H9 (cell line): ENCODE measurements around the gene PITPNB. TPM values are rescaled to one million over a fixed set of nuclear protein-coding genes. Genes with fewer than 3 reads are reported as not detected.
A peak's percentile ranks its signal among the peaks of the same experiment; 100 is the strongest.

Source experiments
- DNase-seq: peaks from one replicate; pipeline ENCODE4 v3.0.0-alpha.2; 2017
- H2AFZ ChIP-seq: one replicate; pipeline ENCODE4 v1.6.1; 2013; ENCODE audit warnings: mild to moderate bottlenecking, low read length, control low read depth, moderate library complexity
- H2AK5ac ChIP-seq: 2 replicates; pipeline ENCODE4 v1.6.1; 2013; ENCODE audit warnings: low read length, control low read depth, mixed read lengths; ENCODE audit not compliant: insufficient read length
- H2BK120ac ChIP-seq: one replicate; pipeline ENCODE4 v1.6.1; 2013; ENCODE audit warnings: low read depth, mild to moderate bottlenecking, low read length, control low read depth, inconsistent platforms; ENCODE audit not compliant: poor library complexity, severe bottlenecking
- H2BK12ac ChIP-seq: 2 replicates; pipeline ENCODE4 v1.6.1; 2013; ENCODE audit warnings: low read length, control low read depth, mixed read lengths, low read depth; ENCODE audit not compliant: insufficient read length
- H2BK15ac ChIP-seq: 2 replicates; pipeline ENCODE4 v1.6.1; 2013; ENCODE audit warnings: low read depth, low read length, control low read depth
- H2BK20ac ChIP-seq: one replicate; pipeline ENCODE4 v1.6.1; 2013; ENCODE audit warnings: low read depth, mild to moderate bottlenecking, low read length, control low read depth, inconsistent platforms; ENCODE audit not compliant: poor library complexity, severe bottlenecking
- H2BK5ac ChIP-seq: 2 replicates; pipeline ENCODE4 v1.6.1; 2013; ENCODE audit warnings: low read length, control low read depth, mixed read lengths; ENCODE audit not compliant: insufficient read length
- H3K14ac ChIP-seq: 2 replicates; pipeline ENCODE4 v1.6.1; 2013; ENCODE audit warnings: low read length, control low read depth; ENCODE audit not compliant: insufficient read depth
- H3K18ac ChIP-seq: 2 replicates; pipeline ENCODE4 v1.6.1; 2013; ENCODE audit warnings: low read depth, mild to moderate bottlenecking, mixed read lengths, low read length, control low read depth; ENCODE audit not compliant: insufficient read length
- H3K23ac ChIP-seq: 2 replicates; pipeline ENCODE4 v1.6.1; 2013; ENCODE audit warnings: low read length, control low read depth, mixed read lengths, low read depth; ENCODE audit not compliant: insufficient read length
- H3K23me2 ChIP-seq: 2 replicates; pipeline ENCODE4 v1.6.1; 2013; ENCODE audit warnings: low read depth, mild to moderate bottlenecking, mixed read lengths, low read length, control low read depth; ENCODE audit not compliant: insufficient read length, poor library complexity, severe bottlenecking
- H3K27ac ChIP-seq: 2 replicates; pipeline ENCODE4 v1.5.1; 2013; ENCODE audit warnings: low read length, control low read depth, mixed read lengths, low read depth; ENCODE audit not compliant: insufficient read length
- H3K27me3 ChIP-seq: 2 replicates; pipeline ENCODE4 v1.6.1; 2013; ENCODE audit warnings: low read length, control low read depth, inconsistent platforms; ENCODE audit not compliant: insufficient read depth
- H3K4ac ChIP-seq: 2 replicates; pipeline ENCODE4 v1.6.1; 2013; ENCODE audit warnings: low read depth, mild to moderate bottlenecking, control low read depth, inconsistent platforms, low read length, moderate library complexity
- H3K4me1 ChIP-seq: 2 replicates; pipeline ENCODE4 v1.6.1; 2013; ENCODE audit warnings: low read length, control low read depth, inconsistent platforms; ENCODE audit not compliant: insufficient read depth
- H3K4me2 ChIP-seq: 2 replicates; pipeline ENCODE4 v1.6.1; 2013; ENCODE audit warnings: low read length, control low read depth, mixed read lengths; ENCODE audit not compliant: insufficient read length, insufficient read depth
- H3K56ac ChIP-seq: 2 replicates; pipeline ENCODE4 v1.6.1; 2013; ENCODE audit warnings: low read depth, mild to moderate bottlenecking, mixed read lengths, low read length, control low read depth; ENCODE audit not compliant: insufficient read length
- H3K79me1 ChIP-seq: 2 replicates; pipeline ENCODE4 v1.6.1; 2013; ENCODE audit warnings: low read depth, mild to moderate bottlenecking, moderate library complexity, low read length, control low read depth, inconsistent platforms; ENCODE audit not compliant: insufficient read depth, poor library complexity, severe bottlenecking
- H3K79me2 ChIP-seq: 2 replicates; pipeline ENCODE4 v1.6.1; 2013; ENCODE audit warnings: low read length, control low read depth, inconsistent platforms; ENCODE audit not compliant: insufficient read depth
- H3K9ac ChIP-seq: 2 replicates; pipeline ENCODE4 v1.6.1; 2013; ENCODE audit warnings: low read length, control low read depth, mixed read lengths; ENCODE audit not compliant: insufficient read length; ENCODE audit errors: extremely low read depth
- H3K9me3 ChIP-seq: one replicate; pipeline ENCODE4 v1.6.1; 2013; ENCODE audit warnings: low read depth, low read length, inconsistent platforms; ENCODE audit not compliant: control insufficient read depth
- H3T11ph ChIP-seq: one replicate; pipeline ENCODE4 v1.6.1; 2013; ENCODE audit warnings: mild to moderate bottlenecking, low read length, control low read depth, inconsistent platforms
- H4K20me1 ChIP-seq: one replicate; pipeline ENCODE4 v1.6.1; 2013; ENCODE audit not compliant: control insufficient read depth, insufficient read length, insufficient read depth
- H4K5ac ChIP-seq: 2 replicates; pipeline ENCODE4 v1.6.1; 2013; ENCODE audit warnings: low read depth, mild to moderate bottlenecking, mixed read lengths, low read length, control low read depth; ENCODE audit not compliant: insufficient read length
- H4K8ac ChIP-seq: replicated peaks from 2 replicates; pipeline ENCODE4 v1.6.1; 2013; ENCODE audit warnings: low read length, control low read depth, mixed read lengths, low read depth; ENCODE audit not compliant: insufficient read length
- H4K91ac ChIP-seq: 2 replicates; pipeline ENCODE4 v1.6.1; 2013; ENCODE audit warnings: low read depth, mild to moderate bottlenecking, moderate library complexity, mixed read lengths, low read length, control low read depth; ENCODE audit not compliant: insufficient read length
- H3K27ac Mint-ChIP-seq, 3 experiments: 2 replicates in 2 of 3; 3 replicates in 1 of 3; pipeline ENCODE4 v1.8.0; 2020 to 2021; ENCODE audit warnings: mixed read lengths in 3 of 3, mild to moderate bottlenecking in 1 of 3, moderate library complexity in 1 of 3
- H3K27me3 Mint-ChIP-seq: 2 replicates; pipeline ENCODE4 v1.8.0; 2021; ENCODE audit warnings: low read depth, mild to moderate bottlenecking, moderate library complexity, mixed read lengths
- H3K36me3 Mint-ChIP-seq, 3 experiments: 2 replicates in 2 of 3; 3 replicates in 1 of 3; pipeline ENCODE4 v1.8.0; 2020 to 2021; ENCODE audit warnings: low read depth in 3 of 3, mixed read lengths in 3 of 3; ENCODE audit not compliant: insufficient read depth in 1 of 3
- H3K4me1 Mint-ChIP-seq, 2 experiments: 2 replicates each; pipeline ENCODE4 v1.8.0; 2020; ENCODE audit warnings: mixed read lengths in 2 of 2
- H3K4me3 Mint-ChIP-seq, 2 experiments: 2 replicates in 1 of 2; 3 replicates in 1 of 2; pipeline ENCODE4 v1.8.0; 2020 to 2021; ENCODE audit warnings: mild to moderate bottlenecking in 2 of 2, mixed read lengths in 2 of 2, moderate library complexity in 1 of 2
- H3K9me3 Mint-ChIP-seq, 2 experiments: 2 replicates in 1 of 2; 3 replicates in 1 of 2; pipeline ENCODE4 v1.8.0; 2020; ENCODE audit warnings: mild to moderate bottlenecking in 2 of 2, mixed read lengths in 2 of 2, moderate library complexity in 1 of 2
- CTCF ChIP-seq: fragments of 200-600 bp; sonication (generic); conservative IDR thresholded peaks from 3 replicates; pipeline ENCODE4 v1.8.0; 2021; ENCODE audit warnings: antibody characterized with exemption, mild to moderate bottlenecking
- WGBS: extraction: QIAGEN DNeasy Blood & Tissue Kit; methylation state at CpG from one replicate; pipeline ENCODE4 v1.1.7; 2013; ENCODE audit warnings: missing lambda C conversion rate, low lambda C conversion rate, mixed read lengths; ENCODE audit not compliant: insufficient read length; ENCODE audit errors: extremely low coverage; 5-methylcytosine and 5-hydroxymethylcytosine counted together
- total RNA-seq: library from RNA; stranded (reverse); gene quantifications from 2 replicates; pipeline ENCODE4 v1.2.1, GENCODE V29; 2021

The PITPNB gene
- total RNA-seq, 1 experiment from 2014 or later = 106 TPM

GRCh38 chr22:27930331-27931060, 11.4 kb upstream of the PITPNB start:
- H3K23me2 ChIP-seq = no peaks in the 10 kb centered on the region
- no peak overlapping the region for H2AK5ac ChIP-seq
- no peaks in the 10 kb centered on the region; the same call in 1 of the 2 replicates for H3K79me2 ChIP-seq
- peak overlapping the region in 2 of 3 experiments; percentile 76 to 96; a peak in 4 of 7 replicates for H3K27ac Mint-ChIP-seq
- H3K9me3 Mint-ChIP-seq = peaks cover 0 to 5% of the 10 kb centered on the region in 2 experiments; a peak in 2 of 5 replicates
- H3K9ac ChIP-seq = no peak overlapping the region
- H3K27me3 ChIP-seq = no peaks in the 10 kb centered on the region
- no peak overlapping the region for H2BK12ac ChIP-seq
- H4K91ac ChIP-seq = no peak overlapping the region
- no peak overlapping the region for H4K5ac ChIP-seq
- no peak overlapping the region for H3K23ac ChIP-seq
- H3K36me3 Mint-ChIP-seq = peaks cover 3 to 10% (median 8%) of the 10 kb centered on the region in 3 experiments; a peak in 6 of 7 replicates
- peak overlapping the region; percentile 24 for H3K27ac ChIP-seq
- no peak overlapping the region for H3K56ac ChIP-seq
- H2BK5ac ChIP-seq = no peak overlapping the region
- H3K79me1 ChIP-seq = no peaks in the 10 kb centered on the region
- H4K20me1 ChIP-seq = no peaks in the 10 kb centered on the region
- no CpG with 5 or more reads among the region's 3 CpGs for WGBS
- no peak overlapping the region for H2BK120ac ChIP-seq
- peak overlapping the region; percentile 24 for H3K18ac ChIP-seq
- H3K27me3 Mint-ChIP-seq = no peaks in the 10 kb centered on the region
- no peak overlapping the region for H3T11ph ChIP-seq
- no peak overlapping the region for H2BK15ac ChIP-seq
- H3K4ac ChIP-seq = no peak overlapping the region
- no peak overlapping the region for H2BK20ac ChIP-seq
- no peak overlapping the region for H3K4me3 Mint-ChIP-seq
- H3K4me1 Mint-ChIP-seq = peaks cover 20 to 22% of the 10 kb centered on the region in 2 experiments
- no peak for TF ChIP-seq CTCF
- no peaks in the 10 kb centered on the region; the same call in 1 of the 2 replicates for H3K4me1 ChIP-seq
- H3K14ac ChIP-seq = no peak overlapping the region
- no peak for DNase-seq
- H2AFZ ChIP-seq = no peak overlapping the region
- H3K9me3 ChIP-seq = no peaks in the 10 kb centered on the region
- no peak overlapping the region for H4K8ac ChIP-seq
- H3K4me2 ChIP-seq = no peak overlapping the region
